Dermis microvascular lymphatic vessel endothelial cell (primary cell): ENCODE measurements around the gene GANC. TPM values are rescaled to one million over a fixed set of nuclear protein-coding genes. Genes with fewer than 3 reads are reported as not detected.

ENCODE experiments used
- DNase-seq, 2 donors: peaks; one replicate each; pipeline versions ENCODE4 v3.0.0 to v3.0.0-alpha.2; 2010; ENCODE audit warnings: low read depth in 2 of 2
- total RNA-seq: library from RNA; depleted of rRNA; stranded (reverse); fragments of >200 nt; gene quantifications from 2 replicates; pipeline ENCODE4 v1.2.1, GENCODE V29; 2014

The GANC gene
- total RNA-seq, 1 donor from 2014 or later: 9.5 TPM

DNA sequence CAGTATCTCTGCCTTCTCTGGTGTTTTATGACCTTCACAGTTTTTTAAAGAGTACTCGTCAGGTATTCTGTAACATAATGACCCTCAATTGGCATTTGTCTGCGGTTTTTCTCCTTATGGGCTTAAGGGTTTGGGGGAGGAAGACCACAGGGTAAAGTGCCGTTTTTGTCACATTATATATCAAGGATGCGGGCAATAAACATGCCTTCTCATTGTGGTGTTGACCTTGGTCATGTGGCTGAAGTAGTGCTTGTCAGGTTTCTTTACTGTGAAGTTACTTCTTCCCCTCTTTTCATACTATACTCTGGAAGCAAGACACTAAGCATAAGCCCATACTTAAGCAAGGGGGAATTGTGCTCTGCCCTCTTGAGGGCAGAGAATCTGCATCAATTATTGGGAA is 102.9 kb downstream of the GANC start:
- DNase-seq: no peak

- DNase-seq: no peak
Observed at GRCh38 chr15:42378011-42378410, 105.0 kb downstream of the GANC start.

DNA sequence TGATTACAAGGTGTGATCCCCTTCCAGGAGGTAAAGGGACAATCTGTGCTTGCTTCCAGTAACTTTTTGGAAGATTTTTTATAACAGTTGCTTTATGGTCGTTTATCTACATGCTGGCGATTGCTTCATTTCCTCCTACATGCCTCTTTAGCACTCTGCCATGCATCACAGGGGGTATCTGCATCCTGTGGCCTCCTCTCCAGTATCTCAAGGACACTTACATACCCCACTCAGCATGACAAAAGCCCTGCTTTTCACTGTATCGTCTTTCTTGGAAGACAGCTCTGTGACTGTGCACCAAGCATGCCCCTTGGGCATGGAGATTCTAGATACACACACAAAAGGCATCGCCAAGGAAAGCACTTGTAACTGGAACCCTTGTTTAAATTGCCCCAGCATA is 111.6 kb downstream of the GANC start:
- DNase-seq: no peak

- DNase-seq: peak in 1 of 2 donors; percentile 59
Observed at GRCh38 chr15:42385206-42385979, 112.4 kb downstream of the GANC start.

DNA sequence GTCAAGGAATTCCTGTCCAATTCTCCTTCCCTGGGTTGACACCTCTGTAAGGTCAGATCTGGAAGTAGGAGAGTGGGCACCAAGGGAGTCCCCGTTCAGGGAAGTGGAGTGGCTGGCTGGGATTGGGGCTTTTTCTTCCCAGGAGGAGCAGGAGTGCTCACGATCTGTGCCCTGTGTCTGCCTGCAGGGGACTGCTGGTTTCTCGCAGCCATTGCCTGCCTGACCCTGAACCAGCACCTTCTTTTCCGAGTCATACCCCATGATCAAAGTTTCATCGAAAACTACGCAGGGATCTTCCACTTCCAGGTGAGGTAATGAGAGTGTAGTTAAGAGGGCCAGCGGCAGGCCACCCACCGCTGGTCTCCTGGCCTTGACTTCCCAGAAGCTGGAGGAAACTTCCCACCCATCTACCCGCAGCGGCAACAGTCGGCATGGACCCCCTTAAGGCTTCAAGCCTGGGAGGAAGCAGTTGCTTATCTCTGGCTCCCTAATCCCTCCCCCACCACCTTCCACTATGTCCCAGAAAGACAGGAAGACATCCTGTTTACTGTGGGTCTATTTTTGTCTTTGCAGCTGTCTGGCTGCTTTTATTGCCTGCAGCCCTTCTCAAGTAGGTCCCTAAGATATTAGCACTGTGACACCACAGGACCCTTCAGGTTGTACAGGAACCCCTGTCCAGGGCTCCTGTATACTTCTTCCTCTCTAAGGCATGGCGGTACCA is 113.1 kb downstream of the GANC start:
- DNase-seq: peak in 1 of 2 donors; percentile 55

GRCh38 chr15:42387603-42388002 is 114.6 kb downstream of the GANC start:
- DNase-seq: no peak

DNA sequence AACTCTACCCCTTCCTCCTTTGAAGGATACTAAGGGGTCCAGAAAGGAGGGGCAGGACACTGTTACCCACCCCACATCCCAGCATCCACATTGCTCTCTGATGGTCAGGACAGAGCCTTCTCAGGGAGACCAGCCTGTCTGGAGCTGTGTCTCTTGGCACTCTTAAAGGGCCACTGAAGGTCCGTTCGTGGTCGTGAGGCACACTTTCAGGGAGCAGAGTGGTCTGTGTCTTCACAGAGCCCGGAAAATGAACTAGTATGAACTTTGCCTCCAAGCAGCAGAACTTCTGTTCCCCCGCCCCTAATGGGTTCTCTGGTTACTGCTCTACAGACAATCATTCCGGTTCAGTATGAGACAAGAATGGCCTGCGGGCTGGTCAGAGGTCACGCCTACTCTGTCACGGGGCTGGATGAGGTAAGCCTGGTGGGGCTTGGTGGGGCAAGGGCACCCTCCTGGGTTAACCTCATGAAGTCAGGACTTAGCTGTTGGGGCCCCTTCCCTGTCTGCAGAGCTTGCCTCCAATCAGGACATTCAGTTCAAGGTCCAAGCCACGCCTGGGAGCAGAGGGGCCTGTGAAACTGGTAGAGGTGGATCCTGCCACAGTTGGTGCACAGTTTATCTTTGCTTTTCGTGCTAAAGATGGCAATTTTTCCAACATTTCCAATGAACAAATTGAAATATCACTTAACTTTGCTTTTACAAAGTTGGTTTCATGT is 119.5 kb downstream of the GANC start:
- no peak for DNase-seq

- DNase-seq: no peak
Observed at GRCh38 chr15:42394106-42394505, 121.1 kb downstream of the GANC start.

- no peak for DNase-seq
Observed at GRCh38 chr15:42395838-42396237, 122.8 kb downstream of the GANC start.

GRCh38 chr15:42401544-42402454 is 128.8 kb downstream of the GANC start:
- DNase-seq: peak in 1 of 2 donors; percentile 58

DNA sequence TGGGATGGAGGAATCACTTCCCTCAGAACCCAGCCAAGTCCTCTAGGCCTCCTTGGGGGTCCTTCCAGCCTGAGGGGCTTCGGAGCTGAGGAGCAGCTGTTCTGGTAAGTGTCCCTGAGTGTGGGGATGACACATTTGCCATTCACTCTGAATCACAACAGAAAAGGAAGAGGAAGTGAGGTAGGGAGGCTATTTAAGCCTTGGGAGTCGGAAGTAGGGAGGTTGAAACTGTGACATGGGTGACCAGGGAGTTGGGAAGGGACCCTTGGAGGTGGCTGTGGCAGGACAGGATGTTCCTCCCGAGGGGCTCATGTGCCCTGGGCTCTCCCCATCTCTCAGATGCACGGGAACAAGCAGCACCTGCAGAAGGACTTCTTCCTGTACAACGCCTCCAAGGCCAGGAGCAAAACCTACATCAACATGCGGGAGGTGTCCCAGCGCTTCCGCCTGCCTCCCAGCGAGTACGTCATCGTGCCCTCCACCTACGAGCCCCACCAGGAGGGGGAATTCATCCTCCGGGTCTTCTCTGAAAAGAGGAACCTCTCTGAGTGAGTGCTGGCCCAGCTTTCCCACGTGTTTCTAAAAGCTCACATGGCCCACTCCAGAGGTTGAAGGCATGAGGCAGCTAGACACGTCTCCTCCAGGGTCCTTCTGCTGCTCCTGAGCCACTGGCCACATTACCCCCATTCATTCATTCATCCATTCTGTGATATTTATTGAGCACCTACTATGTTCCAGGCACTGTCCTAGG is 129.6 kb downstream of the GANC start:
- DNase-seq: no peak

GRCh38 chr15:42403389-42403788 is 130.4 kb downstream of the GANC start:
- DNase-seq: no peak

DNA sequence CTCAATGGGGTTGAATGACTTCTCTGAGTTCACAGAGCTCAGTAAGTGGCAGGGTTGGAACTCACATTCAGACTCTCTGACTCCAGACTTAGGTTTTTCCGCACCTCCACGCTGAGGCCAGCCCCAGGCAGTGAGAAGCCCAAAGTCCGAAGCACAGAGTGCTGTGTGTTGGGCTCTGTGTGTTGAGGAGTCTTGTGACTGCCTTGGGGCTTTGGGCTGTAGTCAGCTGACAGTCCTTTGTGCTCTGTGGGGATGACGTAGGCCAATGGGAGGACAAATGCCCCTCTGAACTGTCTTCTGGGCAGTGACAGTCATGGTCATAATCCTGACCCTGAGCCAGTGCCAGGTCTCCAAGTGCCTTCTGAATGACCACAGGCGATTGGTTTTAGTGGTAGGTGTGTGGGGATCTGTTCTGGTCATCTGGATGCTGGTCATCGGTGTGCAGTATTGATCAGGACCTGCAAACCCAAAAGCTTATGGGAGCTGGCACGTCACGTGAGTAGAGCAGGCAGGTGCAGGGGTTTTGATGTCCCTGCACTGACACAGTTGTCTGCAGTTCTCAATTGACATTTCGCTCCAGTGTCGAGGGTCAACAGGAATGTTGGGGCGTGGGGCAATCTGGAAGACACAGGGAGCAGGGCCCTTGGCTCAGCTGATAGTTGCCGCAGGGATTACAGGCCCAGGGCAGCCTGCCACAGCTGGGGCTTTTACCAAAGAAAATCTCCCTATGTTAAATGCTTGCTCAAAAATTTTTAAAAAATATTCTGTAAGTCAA is 131.6 kb downstream of the GANC start:
- no peak for DNase-seq

DNA sequence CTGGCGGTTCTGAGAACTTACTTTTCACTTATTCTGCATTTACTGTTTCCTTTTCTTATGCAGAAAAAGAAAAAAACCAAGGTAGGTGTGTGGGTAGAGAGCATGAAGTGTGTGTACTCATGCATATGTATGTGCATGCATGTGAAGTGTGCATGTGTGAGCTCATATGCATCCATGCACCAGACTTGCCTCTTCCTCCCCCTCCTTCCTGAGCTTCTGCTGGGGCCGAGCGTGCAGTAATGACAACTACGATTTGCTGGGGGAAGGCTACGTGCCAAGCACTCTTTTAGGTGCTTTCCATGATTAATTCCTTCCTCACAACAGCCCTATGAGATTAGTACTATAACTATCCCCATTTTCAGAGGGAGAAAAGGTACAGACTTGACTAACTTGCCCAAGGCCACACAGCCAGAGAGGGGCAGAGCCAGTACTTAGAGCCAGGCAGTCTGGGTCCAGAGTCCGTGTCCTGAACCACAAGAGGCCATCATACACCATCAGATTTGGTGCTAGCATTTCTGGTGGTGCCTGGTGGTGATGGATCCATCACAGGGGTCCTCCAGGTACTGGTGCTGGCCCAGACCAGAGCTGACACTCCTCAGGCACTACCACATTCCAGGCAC is 133.0 kb downstream of the GANC start:
- no peak for DNase-seq

Other genes starting within 250 kb of the GANC start
- not detected in 2 replicates for gene PLA2G4D, start 178.6 kb upstream of the GANC start, total RNA-seq
- gene PLA2G4F, start 116.6 kb upstream of the GANC start, total RNA-seq: not detected in 2 replicates
- gene VPS39, start 64.9 kb upstream of the GANC start, total RNA-seq: 25.0 and 37.2 TPM in 2 replicates
- 45.3 and 55.1 TPM in 2 replicates for gene TMEM87A, start 232 bp downstream of the GANC start, total RNA-seq
- gene CAPN3, start 86.3 kb downstream of the GANC start, total RNA-seq: 0.13 and 0.76 TPM in 2 replicates
- gene ZNF106, start 217.9 kb downstream of the GANC start, total RNA-seq: 30.5 and 30.6 TPM in 2 replicates
- 149 and 154 TPM in 2 replicates for gene SNAP23, start 222.4 kb downstream of the GANC start, total RNA-seq